Measurements from ENCODE around the gene EIF1AD.
"Not testable (repeated sequence)": the region's sequence is repeated elsewhere in the genome, so short reads cannot be mapped to it uniquely, and the experiment has no call there.

Gene EIF1AD

DNA sequence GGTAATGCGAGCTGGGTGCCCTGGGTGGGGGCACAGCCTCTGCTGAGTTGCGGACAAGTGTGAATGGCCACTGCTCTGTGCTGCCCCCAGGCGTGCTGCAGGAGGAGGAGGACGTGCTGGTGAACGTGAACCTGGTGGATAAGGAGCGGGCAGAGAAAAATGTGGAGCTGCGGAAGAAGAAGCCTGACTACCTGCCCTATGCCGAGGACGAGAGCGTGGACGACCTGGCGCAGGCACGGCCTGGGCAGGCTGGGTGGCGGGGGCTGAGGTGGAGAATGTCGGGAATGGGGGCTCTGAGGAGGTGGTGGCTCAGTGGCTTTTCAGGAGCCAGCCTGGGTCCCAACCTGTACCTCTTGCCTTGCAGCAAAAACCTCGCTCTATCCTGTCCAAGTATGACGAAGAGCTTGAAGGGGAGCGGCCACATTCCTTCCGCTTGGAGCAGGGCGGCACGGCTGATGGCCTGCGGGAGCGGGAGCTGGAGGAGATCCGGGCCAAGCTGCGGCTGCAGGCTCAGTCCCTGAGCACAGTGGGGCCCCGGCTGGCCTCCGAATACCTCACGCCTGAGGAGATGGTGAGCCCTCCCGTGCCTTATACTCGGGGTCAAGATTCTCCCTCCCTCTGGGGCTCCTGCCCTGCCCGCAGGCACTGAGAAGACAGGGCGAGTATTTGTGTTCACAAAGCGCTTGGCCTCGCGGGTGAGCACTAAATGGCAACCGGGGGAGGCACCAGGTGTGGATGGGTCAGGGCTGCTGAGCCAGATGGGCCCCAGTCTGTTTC, 35.8 kb downstream of the EIF1AD start:
- no peak for DNase-seq

DNA sequence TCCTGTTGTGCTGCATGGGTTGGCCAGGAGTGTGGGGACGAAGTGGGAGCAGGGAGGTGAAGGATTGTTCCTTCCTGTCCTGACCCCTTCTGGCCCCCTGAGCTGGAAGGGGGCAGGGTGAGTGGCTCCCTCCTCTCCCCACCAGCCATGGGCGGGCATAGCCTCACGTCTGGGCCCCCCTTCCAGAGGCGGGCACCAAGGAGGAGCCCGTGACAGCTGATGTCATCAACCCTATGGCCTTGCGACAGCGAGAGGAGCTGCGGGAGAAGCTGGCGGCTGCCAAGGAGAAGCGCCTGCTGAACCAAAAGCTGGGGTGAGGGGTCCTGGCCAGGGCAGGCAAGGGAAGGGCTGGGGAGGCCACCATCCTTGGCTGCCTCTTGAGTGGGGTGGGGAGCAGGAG, 37.1 kb downstream of the EIF1AD start:
- no peak for DNase-seq

DNA sequence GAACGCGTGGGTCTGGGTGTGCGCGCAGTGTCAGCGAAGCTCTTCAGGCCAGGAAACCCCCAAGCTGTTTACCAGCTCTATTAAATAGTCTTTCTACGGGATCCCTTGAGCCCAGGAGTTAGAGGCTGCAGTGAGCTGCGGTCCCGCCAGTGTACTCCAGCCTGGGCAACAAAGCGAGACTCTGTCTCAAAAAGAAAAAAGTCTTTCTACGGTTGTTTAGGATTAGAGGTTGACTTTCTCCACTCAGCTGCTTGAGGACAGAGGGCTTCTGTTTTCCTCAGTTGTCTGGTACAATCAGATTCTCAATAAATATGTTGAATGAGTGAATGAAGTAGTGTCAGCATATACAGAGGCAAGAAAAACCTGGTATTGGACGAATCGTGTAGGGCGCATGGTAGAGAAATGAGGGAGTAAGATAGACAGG, 39.8 kb downstream of the EIF1AD start:
- no peak for DNase-seq

DNA sequence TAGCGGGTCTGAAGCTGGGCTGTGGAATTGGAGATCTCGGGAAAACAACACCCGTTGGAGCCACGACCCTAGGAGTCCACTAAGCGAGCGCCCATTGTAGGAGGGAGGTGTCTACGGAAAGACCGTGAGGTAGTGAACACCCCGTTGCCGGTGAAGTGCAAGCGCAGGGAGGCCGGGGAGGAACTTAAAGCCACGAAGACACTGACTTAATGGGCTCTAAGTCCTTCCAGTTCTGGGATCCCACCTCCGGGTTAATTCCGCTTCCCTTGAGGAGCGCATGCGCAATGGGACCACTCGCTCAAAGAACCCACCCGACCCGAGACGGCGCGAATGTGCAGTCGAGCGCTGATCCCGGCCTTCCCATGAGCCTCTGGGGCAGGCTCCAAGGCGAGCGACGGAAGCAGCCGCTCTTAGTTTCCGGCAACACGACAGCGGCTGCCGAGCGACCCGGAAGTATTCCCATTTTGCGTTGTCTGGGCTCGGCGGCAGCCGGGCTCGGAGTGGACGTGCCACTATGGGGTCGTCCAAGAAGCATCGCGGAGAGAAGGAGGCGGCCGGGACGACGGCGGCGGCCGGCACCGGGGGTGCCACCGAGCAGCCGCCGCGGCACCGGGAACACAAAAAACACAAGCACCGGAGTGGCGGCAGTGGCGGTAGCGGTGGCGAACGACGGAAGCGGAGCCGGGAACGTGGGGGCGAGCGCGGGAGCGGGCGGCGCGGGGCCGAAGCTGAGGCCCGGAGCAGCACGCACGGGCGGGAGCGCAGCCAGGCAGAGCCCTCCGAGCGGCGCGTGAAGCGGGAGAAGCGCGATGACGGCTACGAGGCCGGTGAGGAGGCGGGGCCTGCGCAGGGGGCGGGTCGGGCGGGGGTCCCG, 40.5 kb downstream of the EIF1AD start, which contains the start of gene SART1:
Gene SART1, plus strand, starts transcription at position 468 of the 874 bp plus-strand sequence. Its CDS starts 47 bp downstream, at position 515.
- peak; percentile 99 for DNase-seq

DNA sequence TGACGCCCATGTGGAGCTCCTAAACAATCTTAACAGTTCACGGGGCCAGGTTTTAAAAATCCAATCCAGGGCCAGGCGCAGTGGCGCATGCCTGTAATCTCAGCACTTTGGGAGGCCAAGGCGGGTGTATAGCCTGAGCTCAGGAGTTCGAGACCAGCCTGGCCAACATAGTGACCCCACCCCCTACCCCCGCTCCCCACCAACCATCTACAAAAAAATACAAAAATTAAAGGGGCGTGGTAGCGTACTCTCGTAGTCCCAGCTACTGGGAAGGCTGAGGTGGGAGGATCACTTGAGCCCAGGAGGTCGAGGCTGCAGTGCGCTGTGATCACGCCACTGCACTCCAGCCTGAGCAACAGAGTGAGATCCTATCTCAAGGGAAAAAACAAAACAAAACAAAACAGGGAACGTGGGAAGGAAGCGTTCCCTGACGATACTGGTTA, 41.1 kb downstream of the EIF1AD start:
- DNase-seq, result no peak

DNA sequence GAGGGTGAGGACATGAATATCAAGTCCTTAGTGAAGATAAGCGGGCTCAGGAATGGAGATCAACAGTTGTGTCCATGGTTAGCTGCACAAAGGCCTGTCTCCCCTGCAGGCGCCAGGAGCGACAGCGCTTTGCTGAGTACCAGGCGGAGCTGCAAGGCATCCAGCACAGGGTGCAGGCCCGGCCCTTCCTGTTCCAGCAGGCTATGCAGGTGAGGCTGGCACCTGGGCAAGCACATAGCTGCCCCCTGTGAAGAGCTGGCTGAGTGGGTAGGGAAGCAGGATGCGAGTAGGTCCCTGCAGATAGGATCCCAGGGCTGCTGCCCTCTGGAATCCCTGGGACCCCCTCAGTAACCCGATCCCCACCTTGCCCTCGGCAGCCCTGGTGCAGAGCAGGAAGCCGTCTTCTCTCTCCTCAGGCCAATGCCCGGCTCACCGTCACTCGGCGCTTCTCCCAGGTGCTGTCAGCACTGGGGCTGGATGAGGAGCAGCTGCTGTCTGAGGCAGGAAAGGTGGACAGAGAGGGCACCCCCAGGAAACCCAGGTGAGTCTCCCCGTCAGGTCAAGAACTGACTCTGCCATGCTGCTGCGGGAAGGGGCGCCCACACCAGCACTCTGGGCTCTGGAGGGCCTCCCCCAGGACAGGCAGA, 43.1 kb downstream of the EIF1AD start:
- no peak for DNase-seq

DNA sequence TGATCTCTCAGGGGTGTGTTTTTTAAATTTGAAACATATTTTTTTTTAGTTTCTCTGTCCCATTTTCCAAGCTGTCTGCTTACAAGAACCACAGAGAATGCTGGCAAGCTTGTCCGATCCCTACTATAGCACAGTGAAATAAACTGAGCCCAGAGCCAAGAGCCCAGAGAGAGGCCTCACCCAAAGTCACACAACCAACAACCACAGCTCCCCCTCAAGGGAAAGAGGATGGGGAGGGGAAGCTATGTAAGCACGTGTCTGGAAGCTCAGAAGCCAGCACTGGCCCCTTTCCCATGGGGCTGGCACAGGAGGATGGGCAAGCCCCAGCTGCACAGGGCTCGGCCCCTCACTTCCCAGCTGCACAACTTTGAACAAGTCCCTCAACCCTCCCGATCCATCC, 43.7 kb downstream of the EIF1AD start:
- DNase-seq, result no peak

DNA sequence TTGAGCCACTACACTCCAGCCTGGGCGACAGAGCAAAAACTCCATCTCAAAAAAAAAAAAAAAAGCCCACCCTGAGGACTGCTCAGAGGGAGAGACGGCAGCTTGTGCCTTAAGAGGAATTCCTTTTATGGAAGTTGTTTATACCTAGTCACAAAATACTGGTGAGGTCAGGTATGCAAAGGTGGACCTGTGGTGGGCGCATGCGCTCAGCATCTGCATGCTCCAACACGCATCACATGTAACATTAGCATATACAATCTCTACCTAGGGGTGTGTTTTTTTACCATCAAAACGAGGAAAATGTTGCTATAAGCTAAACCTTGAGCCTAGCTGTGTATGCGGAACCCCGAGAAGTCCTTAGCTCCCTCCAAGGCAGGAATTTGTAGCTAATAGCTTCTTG, 47.2 kb downstream of the EIF1AD start:
- no peak for DNase-seq

DNA sequence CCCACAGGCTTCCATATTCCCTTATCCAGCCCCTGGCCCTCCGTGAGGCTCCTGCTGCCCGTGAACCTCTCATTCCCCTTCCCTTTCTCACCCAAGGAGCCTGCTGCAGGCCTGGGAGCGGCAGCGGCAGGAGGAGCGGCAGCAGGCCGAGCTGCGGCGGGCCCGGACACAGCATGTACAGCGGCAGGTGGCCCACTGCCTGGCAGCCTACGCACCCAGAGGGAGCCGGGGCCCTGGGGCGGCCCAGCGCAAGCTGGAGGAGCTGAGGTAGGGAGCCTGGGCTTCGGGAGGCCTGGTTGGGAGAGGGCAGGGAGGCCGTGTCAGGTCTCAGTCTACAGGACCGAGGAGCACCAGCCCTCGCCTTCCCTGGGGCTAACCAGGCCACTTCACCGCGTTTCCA, 48.5 kb downstream of the EIF1AD start:
- DNase-seq, result no peak

DNA sequence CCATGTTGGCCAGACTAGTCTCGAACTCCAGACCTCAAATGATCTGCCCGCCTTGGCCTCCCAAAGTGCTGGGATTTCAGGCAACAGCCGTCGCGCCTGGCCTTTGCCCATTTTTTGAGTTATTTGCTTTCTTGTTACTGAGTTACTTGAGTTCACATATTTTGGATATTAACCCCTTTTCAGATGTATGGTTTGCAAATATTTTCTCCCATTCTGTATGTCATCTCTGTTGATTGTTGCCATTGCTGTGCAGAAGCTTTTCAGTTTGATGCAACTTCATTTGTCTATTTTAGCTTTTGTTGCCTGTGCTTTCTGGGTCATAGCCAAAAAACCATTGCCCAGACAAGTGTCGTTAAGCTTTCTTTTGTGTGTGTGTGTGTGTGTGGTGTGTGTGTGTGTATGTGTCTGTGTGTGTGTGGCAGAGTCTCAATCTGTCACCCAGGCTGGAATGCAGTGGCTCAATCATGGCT, 49.9 kb downstream of the EIF1AD start:
- DNase-seq, result no peak

DNA sequence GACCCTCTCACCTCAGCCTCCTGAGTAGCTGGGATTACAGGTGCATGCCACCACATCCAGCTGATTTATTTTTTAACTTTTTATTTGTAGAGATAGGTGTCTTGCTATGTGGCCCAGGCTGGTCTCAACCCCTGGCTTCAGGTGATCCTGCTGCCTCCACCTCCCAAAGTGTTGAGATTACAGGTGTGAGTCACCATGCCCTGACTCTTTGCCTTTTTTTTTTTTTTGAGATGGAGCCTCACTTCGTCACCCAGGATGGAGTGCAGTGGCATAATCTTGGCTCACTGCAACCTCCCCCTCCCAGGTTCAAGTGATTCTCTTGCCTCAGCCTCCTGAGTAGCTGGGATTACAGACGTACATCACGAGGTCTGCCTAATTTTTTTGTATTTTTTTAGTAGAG, 50.3 kb downstream of the EIF1AD start:
- DNase-seq, result not testable (repeated sequence)

DNA sequence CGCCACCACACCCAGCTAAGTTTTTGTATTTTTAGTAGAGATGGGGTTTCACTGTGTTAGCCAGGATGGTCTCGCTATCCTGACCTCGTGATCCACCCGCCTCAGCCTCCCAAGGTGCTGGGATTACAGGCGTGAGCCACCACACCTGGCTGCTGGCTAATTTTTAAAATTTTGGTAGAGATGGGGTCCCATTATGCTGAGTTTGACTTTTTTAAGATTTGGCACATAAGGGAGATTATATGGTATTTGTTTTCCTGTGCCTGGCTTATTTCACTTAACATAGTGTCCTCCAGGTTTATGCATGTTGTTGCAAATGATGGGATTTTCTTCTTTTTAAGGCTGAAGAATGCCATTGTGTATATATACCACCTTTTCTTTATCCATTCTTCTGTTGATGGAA, 51.2 kb downstream of the EIF1AD start:
- DNase-seq, result not testable (repeated sequence)

DNA sequence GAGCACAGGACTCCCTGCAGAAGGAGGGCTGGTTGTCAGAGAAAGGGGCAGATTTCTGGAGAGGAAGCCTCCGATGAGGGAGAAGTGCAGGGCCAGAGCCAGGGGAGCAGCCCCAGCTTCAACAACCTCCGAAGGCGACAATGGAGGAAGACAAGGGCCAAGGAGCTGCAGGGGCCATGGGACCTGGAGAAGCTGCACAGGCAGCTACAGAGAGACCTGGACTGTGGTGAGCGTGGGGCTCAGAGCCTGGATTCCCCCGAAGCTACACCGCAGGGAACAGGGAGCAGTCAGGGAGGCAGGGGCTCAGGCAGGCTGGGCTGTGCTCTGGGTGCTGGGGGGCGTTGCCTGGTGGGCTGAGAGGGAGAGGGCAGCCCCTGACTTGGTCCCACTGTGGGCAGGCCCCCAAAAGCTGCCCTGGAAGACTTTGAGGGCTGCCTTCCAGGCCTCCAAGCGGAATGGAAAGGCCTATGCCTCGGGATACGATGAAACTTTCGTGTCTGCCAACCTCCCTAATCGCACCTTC, 54.3 kb downstream of the EIF1AD start:
- DNase-seq, result no peak

DNA sequence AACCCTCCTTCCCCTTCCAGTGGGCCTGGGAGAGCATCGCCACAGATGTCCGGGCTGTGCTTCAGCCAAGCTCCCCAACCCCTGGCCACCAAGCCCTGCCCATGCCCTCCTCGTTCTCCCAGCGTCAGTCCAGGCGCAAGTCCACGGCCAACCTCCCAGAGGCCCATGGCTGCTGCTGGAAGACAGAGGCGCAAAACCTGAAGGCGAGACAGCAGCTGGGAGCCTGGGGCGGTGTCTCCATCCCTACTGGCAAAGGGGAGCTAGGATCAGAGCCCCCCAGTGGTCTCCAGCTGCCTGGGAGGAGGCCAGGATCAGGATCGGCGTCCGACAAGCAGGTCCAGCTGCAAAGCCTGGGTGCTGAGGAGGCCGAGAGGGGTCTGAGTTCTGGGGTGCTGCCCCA, 54.8 kb downstream of the EIF1AD start:
- DNase-seq, result no peak

DNA sequence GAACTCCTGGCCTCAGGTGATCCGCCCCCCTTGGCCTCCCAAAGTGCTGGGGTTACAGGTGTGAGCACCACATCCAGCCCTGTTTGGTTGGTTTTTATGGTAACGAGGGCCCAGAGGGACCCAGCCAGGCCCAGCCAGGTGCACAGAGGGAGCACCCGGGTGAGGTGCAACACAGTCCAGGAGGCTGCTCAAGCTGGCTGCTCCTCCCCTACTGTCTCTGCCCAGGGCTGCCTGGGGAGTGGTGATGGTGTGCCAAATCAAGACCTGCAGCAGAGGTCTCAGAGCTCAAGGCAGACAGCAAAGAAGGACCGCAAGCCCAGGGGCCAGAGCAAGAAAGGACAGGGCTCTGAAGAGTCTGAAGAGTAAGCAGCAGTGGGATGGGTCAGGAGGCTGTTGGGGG, 55.3 kb downstream of the EIF1AD start:
- no peak for DNase-seq
